HG03045 (cell line): ENCODE results near the gene ATOX1.

Experiments
- ATAC-seq: cut with Tn5 transposase; IDR thresholded peaks from one replicate; pipeline ENCODE4 v1.9.1; 2021; ENCODE audit warnings: mild to moderate bottlenecking, moderate library complexity; ENCODE audit not compliant: unreplicated experiment

ATOX1 gene

DNA sequence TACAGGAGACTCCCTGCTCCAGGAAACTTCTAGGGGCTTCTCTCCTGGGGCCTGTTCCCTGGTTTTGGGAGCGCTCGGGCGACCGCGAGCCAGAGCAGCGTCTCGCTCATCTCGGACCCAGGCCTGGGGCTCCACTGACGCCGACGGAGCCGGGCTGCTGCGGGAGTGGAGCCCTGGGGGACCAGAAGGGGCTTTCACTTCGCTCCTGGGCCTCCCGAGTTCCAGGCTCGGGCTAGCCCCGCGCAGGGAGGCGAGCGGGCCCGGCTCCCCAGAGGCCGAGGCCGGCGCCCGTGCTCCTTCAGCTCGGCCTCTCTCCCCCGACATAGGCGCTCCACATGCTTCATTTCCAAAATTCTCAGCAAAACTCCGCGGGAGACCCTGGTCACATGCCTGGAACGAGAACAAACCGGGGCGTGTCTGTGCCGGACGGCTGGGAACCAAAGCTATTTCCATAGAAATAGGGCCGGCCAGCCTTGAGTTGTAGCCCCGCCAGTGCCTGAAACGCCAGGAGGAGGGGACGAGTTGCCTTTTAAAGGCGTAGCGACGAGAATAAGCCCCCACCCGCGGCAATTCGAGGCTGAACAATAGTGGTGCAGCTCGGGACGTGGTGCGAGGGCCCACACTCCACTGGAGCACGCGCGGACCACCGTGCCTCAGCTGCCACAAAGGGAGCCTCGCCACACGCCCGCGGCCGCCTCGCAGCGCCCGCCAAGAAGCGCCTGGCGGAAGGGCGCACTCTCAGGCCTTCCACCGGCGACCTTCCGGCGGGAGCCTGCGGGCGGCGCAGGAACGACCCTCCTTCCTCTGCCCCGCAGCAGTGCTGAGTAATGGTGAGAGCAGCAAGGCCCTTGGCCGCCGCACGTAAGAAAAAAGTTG, 12.2 kb upstream of the ATOX1 start:
- ATAC-seq: peak; percentile 26

DNA sequence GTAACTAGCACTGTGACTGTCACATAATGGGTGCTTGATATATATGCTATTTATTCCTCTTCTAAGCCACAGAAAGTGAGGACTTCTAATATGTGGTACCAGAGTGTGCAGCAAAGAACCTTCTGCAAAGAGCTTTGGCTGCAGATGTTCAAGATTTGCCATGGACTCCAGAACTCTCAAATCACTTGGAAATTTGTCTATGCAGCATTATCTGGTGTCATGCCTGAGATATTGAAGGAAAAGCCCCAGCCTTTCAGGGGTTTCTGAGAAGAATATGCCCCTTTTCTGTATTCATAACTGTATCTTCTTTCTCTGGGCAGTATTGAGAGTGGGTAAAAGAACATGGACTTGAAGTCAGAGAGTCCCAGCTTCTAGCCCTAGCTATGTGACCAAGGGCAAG, 8.5 kb upstream of the ATOX1 start:
- no peak for ATAC-seq

DNA sequence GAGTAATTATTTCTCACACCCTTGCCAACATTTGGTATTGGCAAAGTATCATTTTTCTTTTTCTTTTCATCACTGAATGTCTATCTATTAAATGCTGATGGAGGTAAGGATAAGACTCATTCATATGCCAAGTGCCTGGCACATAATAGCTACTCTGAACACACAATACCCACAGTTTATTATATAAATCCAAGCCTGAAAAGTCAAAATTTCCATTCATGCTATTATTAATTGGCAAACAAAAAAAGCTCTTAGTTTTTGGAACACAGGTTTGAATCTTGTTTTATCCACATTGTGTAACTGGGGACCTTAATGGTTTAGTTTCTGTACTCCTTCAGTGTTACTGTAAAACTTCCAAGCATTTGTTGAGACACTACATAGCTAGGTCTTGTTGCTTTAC, 6.4 kb upstream of the ATOX1 start:
- no peak for ATAC-seq

DNA sequence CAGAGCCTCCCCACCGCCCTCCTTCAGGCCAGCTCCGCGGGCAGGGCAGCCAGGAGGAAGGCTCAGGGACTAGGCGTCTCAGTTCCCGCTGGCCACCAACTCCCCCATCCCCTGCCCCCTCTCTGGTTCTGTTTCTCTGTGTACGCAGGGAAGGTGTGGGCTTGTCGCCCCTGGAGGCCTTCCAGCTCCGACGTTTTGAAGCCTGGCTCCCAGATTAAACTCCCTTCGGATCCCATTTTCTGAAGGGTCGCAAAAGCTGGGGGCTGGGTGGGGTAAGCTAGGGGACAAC, 346 bp downstream of the ATOX1 start:
- peak; percentile 22 for ATAC-seq

DNA sequence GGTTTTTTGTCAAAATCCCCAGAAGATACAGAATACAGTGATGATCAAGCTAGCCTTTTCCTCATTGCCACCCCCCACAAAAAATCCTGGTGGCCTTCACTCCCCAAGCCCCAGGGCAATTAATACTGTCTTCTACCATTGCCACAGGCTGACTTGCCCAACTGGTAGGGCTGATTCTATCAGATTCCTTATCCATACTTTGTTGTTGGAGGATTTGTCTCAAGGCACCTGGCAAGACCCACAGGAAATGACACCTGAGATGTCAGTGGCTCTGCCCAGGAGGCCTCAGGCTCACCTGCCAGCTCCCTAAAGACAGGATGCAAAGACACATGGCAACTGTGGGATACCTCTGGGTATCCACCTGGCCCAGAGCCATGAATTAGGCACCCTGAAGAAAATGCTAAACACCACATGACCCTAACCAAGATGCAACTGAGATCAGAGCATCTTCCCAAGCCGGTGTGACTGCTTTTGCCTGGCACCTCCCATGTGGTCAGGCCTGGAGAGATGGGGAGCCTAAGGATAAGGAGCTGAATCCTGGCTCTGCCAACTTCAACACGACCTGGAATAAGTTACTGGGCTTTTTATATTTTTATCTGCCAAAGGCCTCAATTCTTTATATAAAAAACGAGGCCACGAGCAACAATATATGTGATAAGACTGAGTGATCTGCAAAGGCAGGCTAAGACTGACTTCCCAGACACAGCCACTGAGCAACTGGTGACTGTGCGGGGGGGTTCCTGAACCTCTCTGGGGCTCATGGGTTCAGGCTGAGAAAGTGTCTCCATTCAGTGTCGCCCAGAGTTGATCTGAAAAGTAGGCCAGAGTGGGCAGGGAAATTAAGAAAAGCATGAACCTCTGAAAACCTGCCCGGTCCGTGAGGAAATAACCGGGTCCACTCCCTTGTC, 944 bp downstream of the ATOX1 start:
- ATAC-seq: peak; percentile 22

DNA sequence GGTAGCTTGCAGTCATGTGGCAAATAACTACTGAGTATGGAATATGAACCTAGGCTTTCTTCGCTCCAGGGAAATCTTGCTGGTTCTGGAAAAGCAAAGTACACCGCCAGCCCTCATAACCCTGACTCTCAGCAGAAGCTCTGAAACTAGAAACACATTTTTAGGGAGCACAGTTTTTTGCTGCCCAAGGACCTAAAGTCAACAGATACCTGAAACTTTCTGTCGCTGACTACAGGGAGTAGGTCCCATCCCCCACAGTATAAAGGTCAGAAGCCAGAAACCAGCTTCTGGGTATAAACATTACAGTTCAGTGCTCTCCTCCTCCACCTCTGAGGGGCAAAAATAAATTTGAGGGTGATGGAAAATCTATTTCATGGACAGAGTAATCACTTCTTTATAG, 3.0 kb downstream of the ATOX1 start:
- ATAC-seq: no peak

DNA sequence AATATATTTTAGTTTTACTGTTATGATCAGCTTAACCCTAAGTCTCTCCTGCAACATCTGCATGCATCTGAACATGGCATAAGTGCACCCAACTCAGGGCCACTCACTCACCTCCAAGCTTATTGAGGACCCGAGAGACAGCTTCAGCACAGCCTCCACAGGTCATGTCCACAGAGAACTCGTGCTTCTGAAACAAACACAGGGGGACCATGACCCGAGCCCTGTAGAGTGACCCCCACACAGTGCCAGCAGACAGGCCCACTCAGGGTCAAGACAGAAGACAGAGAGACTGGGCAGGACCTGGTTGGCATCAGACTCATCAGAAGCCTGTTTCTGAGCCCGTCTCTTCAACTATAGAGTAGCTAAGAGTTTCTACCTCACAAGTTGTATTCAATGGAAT, 6.8 kb downstream of the ATOX1 start:
- ATAC-seq: no peak

DNA sequence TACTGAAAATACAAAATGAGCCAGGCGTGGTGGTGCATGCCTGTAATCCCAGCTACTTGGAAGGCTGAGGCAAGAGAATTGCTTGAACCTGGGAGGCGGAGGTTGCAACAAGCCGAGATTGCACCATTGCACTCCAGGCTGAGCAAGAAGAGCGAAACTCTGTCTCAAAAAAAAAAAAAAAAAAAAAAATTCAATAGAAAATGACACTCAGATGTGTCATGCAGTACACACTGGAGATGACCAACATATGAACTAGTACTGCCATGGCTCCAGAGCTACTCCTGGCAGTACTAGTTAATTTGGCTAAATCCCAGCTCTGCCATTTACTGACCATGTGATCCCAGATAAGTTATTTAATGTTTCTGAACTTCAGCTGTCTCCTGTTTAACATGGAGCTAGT, 7.3 kb downstream of the ATOX1 start:
- ATAC-seq: no peak

DNA sequence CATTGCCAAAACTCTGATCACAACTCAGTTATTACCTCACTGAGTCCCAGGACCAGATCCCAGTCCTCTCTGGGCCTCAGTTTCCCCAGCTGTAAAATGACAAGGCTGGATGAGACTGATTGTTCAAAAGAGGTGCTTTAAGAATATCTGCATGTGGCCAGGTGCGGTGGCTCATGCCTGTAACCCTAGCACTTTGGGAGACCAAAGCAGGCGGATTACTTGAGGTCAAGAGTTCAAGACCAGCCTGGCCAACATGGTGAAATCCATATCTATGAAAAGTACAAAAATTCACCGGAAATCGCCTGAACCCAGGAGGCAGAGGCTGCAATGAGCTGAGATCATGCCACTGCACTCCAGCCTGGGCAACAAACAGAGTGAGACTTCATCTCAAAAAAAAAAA, 8.3 kb downstream of the ATOX1 start:
- ATAC-seq: no peak

DNA sequence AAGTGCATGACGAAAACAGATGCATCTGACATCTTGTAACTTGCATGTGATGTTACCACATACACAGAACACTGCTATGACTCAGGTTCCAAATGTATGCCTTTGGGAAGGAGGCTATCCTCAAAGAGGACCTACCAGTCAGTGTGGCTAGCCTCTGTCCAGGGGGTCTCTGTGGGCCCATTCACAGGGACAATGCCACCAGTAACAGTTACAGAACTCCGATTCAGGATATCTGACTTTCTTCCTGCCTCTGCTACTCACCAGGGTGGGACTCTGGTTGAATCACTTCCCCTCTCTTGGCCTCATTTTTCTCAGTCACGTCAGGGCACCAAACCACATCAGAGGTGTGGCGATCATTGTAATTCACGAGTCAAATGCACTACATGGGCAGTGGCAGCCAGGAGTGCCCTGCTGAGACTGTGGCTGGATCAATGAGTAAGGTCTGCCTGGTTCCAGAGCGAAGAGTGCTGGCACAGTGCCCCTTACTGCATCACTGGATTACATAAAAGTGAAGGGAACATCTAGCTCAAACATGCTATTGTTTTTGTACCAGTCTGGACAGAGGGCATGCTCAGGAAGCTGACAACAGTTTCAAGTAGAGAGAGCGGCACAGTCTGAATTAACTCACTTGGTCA, 13.2 kb downstream of the ATOX1 start:
- ATAC-seq: no peak

DNA sequence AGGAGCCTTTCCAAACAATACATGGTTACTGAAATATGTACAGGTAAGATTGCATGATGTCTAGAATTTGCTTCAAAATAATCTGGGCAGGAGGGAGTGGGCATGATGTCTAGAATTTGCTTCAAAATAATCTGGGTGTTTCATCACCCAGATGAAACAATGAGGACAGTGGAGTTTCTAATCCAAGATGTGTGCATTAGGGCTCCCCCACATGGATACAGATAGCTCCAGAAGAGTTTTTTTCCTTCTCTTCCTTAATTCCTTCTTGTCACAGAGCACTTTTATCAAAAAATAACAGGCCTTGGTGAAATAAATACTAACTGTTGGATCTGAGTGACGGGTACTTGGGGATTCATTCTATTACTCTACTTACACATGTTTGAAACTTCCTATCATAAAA, 14.9 kb downstream of the ATOX1 start:
- no peak for ATAC-seq

DNA sequence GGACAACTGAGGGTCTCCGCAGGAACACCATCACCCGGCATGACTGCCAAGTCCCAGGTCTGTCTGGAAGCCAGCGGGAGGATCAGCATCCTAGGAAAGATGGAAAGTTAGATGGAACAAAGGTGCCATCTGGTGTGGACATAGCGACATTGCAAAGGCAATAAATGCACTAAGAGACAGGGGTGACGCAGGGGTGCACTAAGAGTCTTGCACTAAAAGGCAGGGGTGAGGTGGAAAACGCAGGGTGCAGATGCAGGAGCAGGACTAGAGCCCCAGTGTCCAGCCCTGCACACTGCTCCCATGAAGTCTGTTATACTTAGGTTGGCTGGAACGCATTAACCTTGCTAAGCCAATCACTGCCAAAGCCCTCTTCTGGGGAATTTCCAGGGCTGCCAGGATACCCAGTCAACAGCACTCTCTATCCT, 15.5 kb downstream of the ATOX1 start:
- ATAC-seq: no peak

DNA sequence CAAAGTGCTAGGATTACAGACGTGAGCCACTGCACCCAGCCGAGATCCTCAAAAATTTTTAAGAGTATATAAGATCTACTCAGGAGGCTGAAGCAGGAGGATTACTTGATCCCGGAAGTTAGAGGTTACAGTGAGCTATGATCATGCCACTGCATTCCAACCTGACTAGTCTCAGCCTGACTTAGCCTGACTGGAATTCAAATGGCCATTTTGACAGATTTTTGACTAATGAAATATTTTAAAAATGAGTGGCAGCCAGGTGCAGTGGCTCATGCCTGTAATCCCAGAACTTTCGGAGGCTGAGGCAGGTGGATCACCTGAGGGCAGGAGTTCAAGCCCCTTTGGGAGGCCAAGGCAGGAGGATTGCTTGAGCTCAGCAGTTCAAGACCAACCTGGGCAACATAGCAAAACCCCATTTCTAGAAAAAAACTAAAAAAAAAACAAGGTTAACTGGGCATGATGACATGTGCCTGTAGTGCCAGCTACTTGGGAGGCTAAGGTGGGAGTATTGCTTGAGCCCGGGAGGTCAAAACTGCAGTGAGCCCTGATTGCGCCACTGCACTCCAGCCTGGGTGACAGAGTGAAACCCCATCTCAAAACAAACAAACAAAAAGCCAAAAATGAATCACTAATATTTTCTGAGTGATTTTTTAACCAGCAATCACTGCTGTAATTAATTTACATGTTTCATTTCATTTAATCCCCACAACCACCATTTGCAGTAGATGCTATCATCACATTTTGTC, 16.6 kb downstream of the ATOX1 start:
- ATAC-seq: no peak

DNA sequence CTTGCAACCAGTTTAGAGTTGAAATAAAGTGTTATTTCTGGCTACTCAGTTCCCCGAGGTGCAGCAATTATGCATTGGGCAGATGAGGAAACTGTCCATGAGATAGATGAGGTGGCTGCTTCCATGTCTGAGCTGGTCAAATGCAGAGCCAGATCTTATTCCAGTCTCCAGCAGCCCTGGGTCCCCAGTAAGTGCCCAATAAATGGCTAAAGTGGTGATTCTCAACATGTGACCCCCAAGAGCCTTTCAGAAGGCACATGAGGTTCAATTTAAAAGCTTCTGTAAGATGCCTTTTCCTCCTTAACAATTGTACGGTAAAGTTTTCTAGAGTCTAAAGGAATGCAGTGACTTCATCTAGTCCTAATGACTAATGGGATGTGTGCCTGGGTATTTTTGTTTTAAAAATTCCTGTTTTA, 17.5 kb downstream of the ATOX1 start:
- ATAC-seq: peak; percentile 14

DNA sequence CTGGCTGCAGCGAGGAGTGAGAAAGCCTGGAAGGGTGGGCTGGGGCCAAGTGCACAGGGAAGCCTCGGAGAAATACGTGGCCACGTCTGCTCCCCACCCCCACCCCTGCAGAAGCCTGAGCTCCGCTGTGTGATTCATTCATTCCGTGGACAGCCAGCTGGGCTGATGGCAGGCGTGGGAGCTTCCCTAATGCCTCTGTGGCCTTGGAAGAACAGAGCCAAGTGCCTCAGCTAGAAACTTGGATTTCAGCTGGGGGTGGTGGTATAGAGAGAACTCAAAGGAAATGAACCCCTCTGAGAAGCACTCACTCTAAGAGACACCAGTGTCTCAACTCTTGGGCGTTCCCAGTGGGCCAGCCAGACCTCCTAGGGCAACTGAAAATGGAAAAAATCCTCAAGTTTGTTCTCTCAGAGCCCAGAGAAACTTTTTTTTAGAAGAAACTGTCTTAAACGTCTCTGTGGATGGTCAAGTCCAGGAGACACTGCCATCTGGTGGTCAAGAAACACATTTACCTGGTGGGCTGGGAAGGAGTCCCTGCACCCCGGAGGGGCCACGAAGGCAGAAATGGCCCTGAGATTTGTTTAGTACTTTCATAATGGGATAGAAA, 18.0 kb downstream of the ATOX1 start:
- ATAC-seq: peak; percentile 74

DNA sequence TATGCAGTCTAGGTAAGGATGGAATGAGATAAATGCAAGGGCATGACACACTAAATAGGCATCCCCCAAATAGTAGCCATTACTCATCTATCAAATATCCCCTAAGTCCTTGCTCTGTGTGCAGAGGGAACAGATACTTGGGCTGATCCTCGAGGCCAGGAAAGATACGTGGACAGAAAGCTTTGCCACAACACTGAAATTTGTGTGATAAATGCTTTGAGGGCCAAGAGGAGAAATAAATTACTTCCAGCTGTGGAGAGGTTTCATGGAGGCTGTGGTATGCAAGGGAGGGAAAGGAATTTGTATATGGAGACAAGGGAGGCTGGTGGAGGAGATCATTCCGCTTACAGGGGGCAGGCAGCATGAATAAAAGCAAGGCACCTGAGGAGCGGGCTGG, 18.5 kb downstream of the ATOX1 start:
- no peak for ATAC-seq

DNA sequence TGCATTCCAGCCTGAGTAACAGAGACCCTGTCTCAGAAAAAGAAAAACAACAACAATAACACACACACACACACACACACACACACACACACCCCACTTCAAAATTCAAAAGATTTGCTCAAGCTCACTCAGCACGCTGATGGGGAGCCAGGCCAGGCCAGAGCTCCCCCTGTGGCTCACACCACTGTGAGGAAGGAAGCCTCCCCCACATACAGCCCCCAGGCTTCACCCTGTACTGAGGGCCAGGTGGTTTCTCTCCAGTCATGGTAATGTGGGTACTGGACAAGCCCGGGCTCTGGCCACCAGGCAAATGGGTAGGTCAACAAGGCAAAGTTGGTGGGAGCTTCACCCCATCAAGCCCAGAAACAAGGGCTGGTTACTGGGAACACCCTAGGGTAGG, 19.0 kb downstream of the ATOX1 start:
- ATAC-seq: no peak

DNA sequence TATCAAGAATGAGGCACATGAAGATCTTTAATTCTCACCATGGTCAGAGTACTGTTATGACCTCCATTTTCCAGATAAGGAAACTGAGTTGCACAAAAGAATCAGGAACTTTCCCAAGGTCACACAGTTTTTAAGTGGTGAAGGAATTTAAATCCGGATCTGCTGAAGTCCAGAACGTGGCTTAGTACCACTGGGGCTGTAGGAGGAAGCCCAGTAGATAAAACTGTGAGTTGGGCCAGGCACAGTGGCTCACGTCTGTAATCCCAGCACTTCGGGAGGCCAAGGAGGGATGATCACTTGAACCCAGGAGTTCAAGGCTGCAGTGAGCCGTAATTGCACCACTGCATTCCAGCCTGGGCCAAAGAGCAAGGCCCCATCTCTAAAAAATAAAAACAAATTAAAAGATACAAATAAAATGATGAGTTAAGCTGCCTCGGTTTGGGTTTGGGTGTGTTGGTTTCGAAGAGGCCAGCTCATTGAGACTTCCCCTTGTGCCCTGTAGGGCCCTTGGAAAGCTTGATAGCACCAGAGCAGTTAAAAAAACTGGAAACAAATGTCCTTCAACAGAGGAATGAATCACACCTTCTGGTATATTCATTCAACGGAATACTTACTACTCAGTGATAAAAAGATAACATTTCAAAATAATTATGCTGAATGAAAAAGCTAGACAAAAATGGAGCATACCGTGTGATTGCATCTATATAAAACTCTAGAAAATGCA, 20.1 kb downstream of the ATOX1 start:
- no peak for ATAC-seq

DNA sequence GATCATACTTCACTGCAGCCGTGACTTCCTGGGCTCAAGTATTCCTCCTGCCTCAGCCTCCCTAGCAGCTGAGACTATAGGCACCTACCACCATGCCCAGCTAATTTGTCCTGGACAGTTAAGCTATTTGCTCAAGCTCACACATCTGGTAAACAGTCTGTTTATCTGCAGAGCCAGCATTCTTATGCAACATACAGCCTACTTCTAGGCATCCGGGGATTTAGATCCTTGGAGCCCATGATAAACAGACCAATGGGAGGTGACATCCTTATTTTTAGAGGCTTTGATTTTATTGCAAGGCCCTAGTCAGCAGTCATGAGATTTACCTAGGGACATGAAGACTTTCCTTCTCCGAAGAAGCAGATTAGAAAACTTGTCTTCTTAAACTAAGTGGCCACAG, 21.0 kb downstream of the ATOX1 start:
- ATAC-seq: no peak

DNA sequence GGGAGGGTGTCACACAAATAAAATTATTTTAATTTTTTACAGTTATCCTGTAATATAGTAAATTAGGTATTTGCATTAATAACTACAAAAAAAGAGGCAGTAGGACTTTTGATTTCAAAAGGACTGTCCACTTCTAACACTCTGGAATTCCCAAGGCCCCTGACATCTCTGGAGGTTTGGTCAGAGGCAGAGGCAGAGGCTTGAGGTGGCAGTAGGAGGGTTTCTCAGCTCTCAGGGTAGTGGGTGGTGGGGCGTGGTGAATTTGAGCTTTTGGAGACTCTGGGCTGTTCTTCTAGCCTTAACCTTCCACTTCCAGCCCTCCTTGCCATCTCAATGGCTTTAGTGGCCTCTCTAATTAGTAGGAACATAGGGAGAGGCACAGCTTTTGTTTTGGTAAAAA, 22.8 kb downstream of the ATOX1 start:
- no peak for ATAC-seq
